ENCODE data around the gene MICB.

- no peak for TF ChIP-seq CTCF (IDR thresholded peaks at IDR 0.05; ENCODE audit: low read depth, low read length)
- no peak for TF ChIP-seq POLR2A (IDR thresholded peaks at IDR 0.05; ENCODE audit: extremely low read depth, insufficient read length)
- TF ChIP-seq MAX (IDR thresholded peaks at IDR 0.05; ENCODE audit: low read depth, low read length): no peak
- TF ChIP-seq MYC (IDR thresholded peaks at IDR 0.05; ENCODE audit: low read depth, low read length): no peak
Measured at GRCh38 chr6:31502586-31502985, 4.6 kb downstream of the MICB start.

Measured in NB4 (cell line).